GM18505 (cell line): ENCODE measurements around the gene PTPMT1.
"Not testable (repeated sequence)": the region's sequence is repeated elsewhere in the genome, so short reads cannot be mapped to it uniquely, and the experiment has no call there.

Experiments used
- ATAC-seq: cut with Tn5 transposase; IDR thresholded peaks from one replicate; pipeline ENCODE4 v1.9.1; 2021; ENCODE audit not compliant: unreplicated experiment
- POLR2A ChIP-seq: IDR thresholded peaks from 4 replicates; pipeline ENCODE4 v1.6.1; 2011; ENCODE audit warnings: borderline replicate concordance; ENCODE audit not compliant: insufficient read depth, insufficient read length; ENCODE audit errors: extremely low read depth

PTPMT1 gene

GRCh38 chr11:47533690-47534151 is 31.7 kb upstream of the PTPMT1 start:
- TF ChIP-seq POLR2A = no peak

GRCh38 chr11:47534704-47535251 is 30.6 kb upstream of the PTPMT1 start:
- no peak for TF ChIP-seq POLR2A
- no peak for ATAC-seq

More at GRCh38 chr11:47533690-47534151, 31.7 kb upstream of the PTPMT1 start:
- no peak for ATAC-seq

- no peak for ATAC-seq
- TF ChIP-seq POLR2A = no peak
Observed at GRCh38 chr11:47536915-47537314, 28.5 kb upstream of the PTPMT1 start.

GRCh38 chr11:47538741-47539565 is 26.4 kb upstream of the PTPMT1 start:
- no peak for TF ChIP-seq POLR2A
- ATAC-seq = no peak

GRCh38 chr11:47539681-47540039 is 25.7 kb upstream of the PTPMT1 start:
- no peak for TF ChIP-seq POLR2A
- ATAC-seq = no peak

- TF ChIP-seq POLR2A = no peak
- no peak for ATAC-seq
Observed at GRCh38 chr11:47541070-47541469, 24.3 kb upstream of the PTPMT1 start.

GRCh38 chr11:47545298-47545697 is 20.1 kb upstream of the PTPMT1 start:
- no peak for TF ChIP-seq POLR2A

GRCh38 chr11:47546274-47546673 is 19.1 kb upstream of the PTPMT1 start:
- not testable (repeated sequence) for ATAC-seq

More at GRCh38 chr11:47545298-47545697, 20.1 kb upstream of the PTPMT1 start:
- ATAC-seq = no peak

GRCh38 chr11:47550288-47551047 is 14.9 kb upstream of the PTPMT1 start:
- TF ChIP-seq POLR2A = no peak
- ATAC-seq = no peak

GRCh38 chr11:47551086-47551485 is 14.3 kb upstream of the PTPMT1 start:
- no peak for ATAC-seq

GRCh38 chr11:47552056-47552565 is 13.3 kb upstream of the PTPMT1 start:
- ATAC-seq = peak; percentile 3
- no peak for TF ChIP-seq POLR2A

More at GRCh38 chr11:47551086-47551485, 14.3 kb upstream of the PTPMT1 start:
- no peak for TF ChIP-seq POLR2A

GRCh38 chr11:47552566-47553405 is 12.6 kb upstream of the PTPMT1 start, which contains the start of gene CELF1:
CELF1 (minus strand) TSS chr11:47553132; CDS start chr11:47499523, 53,609 bp downstream.
- TF ChIP-seq POLR2A = peak; percentile 73
- peak; percentile 92 for ATAC-seq
